Activated CD4-positive, CD25-positive, alpha-beta regulatory T cell treated with anti-CD3 and anti-CD28 coated beads, Interleukin-2, amount 50 U/mL, for 24 hours (primary cell): ENCODE measurements around the gene C19orf25.

Source experiments
- ATAC-seq, 2 donors: fragments of 150-1000 bp; cut with Tn5 transposase; one replicate each; pipeline ENCODE4 v1.10.0; 2021; ENCODE audit warnings: mild to moderate bottlenecking in 1 of 2, moderate library complexity in 1 of 2

The C19orf25 gene

GRCh38 chr19:1465191-1466016, 13.6 kb downstream of the C19orf25 start:
- ATAC-seq: peak in 1 of 2 donors; percentile 36

GRCh38 chr19:1461862-1462261, 17.2 kb downstream of the C19orf25 start:
- no peak for ATAC-seq

- ATAC-seq: no peak
Observed at GRCh38 chr19:1460033-1460995, 18.7 kb downstream of the C19orf25 start.

- no peak for ATAC-seq
Observed at GRCh38 chr19:1459479-1459878, 19.5 kb downstream of the C19orf25 start.

GRCh38 chr19:1457892-1458291, 21.1 kb downstream of the C19orf25 start:
- ATAC-seq: no peak

GRCh38 chr19:1457031-1457739, 21.8 kb downstream of the C19orf25 start:
- ATAC-seq: no peak

- ATAC-seq: peak in 1 of 2 donors; percentile 4
Observed at GRCh38 chr19:1456121-1456900, 22.7 kb downstream of the C19orf25 start.

- ATAC-seq: peak; percentile 59 to 61
Observed at GRCh38 chr19:1455336-1456120, 23.5 kb downstream of the C19orf25 start.

- ATAC-seq: peak in 1 of 2 donors; percentile 9
Observed at GRCh38 chr19:1455002-1455335, 24.0 kb downstream of the C19orf25 start.

GRCh38 chr19:1453525-1454364, 25.3 kb downstream of the C19orf25 start:
- no peak for ATAC-seq

- no peak for ATAC-seq
Observed at GRCh38 chr19:1452802-1453524, 26.1 kb downstream of the C19orf25 start.

GRCh38 chr19:1451916-1452801, 26.9 kb downstream of the C19orf25 start:
- ATAC-seq: no peak

- no peak for ATAC-seq
Observed at GRCh38 chr19:1450735-1451731, 28.0 kb downstream of the C19orf25 start.

GRCh38 chr19:1449467-1450442, 29.3 kb downstream of the C19orf25 start, which contains the start of gene APC2:
TSS of gene APC2 (plus strand) at chr19:1450121. CDS start at chr19:1453002, 2,881 bp downstream.
- ATAC-seq: peak; percentile 22 to 30

GRCh38 chr19:1447944-1448343, 31.1 kb downstream of the C19orf25 start:
- no peak for ATAC-seq

- ATAC-seq: no peak
Observed at GRCh38 chr19:1447504-1447903, 31.5 kb downstream of the C19orf25 start.
